Measurements from ENCODE around the gene ERBIN.

The ERBIN gene

DNA sequence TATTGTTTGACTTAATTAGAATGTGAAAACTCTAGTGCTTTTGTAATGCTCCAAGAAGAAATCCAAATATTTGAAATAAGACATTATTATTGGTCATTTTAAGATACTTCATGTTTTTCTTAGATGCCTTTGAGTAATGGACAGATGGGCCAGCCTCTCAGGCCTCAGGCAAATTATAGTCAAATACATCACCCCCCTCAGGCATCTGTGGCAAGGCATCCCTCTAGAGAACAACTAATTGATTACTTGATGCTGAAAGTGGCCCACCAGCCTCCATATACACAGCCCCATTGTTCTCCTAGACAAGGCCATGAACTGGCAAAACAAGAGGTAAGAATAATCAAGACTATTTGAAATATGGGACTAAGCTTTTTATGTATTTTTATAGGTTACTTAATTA, 148.5 kb downstream of the ERBIN start:
- H3K4me3 ChIP-seq (ENCODE audit: low read depth, low read length), result no peak overlapping the region
- TF ChIP-seq, protein P1, sequence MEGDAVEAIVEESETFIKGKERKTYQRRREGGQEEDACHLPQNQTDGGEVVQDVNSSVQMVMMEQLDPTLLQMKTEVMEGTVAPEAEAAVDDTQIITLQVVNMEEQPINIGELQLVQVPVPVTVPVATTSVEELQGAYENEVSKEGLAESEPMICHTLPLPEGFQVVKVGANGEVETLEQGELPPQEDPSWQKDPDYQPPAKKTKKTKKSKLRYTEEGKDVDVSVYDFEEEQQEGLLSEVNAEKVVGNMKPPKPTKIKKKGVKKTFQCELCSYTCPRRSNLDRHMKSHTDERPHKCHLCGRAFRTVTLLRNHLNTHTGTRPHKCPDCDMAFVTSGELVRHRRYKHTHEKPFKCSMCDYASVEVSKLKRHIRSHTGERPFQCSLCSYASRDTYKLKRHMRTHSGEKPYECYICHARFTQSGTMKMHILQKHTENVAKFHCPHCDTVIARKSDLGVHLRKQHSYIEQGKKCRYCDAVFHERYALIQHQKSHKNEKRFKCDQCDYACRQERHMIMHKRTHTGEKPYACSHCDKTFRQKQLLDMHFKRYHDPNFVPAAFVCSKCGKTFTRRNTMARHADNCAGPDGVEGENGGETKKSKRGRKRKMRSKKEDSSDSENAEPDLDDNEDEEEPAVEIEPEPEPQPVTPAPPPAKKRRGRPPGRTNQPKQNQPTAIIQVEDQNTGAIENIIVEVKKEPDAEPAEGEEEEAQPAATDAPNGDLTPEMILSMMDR (IDR thresholded peaks at IDR 0.05; ENCODE audit: borderline replicate concordance, insufficient read depth, low read depth, low read length), result no peak

DNA sequence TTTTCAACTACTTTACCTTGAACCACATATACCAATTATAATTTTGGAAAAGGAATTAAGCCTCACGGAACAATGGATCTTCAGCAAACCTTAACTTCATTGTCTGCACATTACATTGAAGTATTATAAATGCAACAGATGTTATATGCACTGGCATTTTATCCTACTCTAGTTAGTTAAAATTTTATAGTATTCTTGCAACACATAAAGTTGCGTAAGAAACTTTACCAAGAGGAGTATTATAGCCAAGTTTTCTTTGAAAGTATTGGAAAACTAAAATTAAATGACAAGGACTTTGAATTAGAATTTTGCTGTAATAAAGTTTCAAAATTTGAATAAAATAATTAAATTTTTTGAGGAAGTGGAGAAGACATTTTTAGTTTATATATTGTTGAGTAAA, 154.3 kb downstream of the ERBIN start:
- H3K4me3 ChIP-seq (ENCODE audit: low read depth, low read length), result no peak overlapping the region
- TF ChIP-seq, protein P1 (IDR thresholded peaks at IDR 0.05; ENCODE audit: borderline replicate concordance, insufficient read depth, low read depth, low read length), result no peak

DNA sequence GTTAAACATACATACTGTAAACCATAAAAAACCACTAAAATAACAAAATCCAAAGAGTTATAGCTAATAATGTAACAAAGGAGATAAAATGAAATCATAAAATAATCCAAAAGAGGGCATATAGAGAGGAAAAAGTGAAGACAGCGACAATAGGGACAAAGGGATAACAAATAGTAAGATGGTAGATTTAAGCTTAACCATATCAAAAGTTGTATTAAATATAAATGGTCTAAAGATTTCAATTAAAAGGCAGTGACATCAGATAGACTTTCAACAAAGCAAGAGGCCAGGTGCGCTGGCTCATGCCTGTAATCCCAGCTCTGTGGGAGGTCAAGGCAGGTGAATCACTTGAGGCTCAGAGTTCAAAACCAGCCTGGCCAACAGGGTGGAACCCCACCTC, 163.0 kb downstream of the ERBIN start:
- no peak overlapping the region for H3K4me3 ChIP-seq (ENCODE audit: low read depth, low read length)
- TF ChIP-seq, protein P1 (IDR thresholded peaks at IDR 0.05; ENCODE audit: borderline replicate concordance, insufficient read depth, low read depth, low read length), result no peak

DNA sequence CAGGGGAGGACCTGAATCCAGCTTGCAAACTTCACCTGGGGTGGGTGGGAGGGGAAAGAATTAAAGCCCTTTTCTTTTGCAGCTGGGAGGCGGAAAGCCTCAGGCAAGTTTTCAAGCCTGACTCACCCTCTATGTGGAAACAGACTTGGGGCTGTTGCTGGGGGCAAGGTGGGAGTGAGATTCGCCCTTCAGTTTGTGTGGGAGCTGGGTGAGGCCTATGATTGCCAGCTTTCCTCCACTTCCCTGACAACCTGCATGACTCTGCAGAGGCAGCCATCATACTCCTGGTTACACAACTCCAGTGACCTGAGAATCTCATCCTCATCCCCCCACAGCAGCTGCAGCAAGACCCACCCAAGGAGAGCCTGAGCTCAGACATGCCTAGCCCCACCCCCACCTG, 174.5 kb downstream of the ERBIN start:
- TF ChIP-seq, protein P1 (IDR thresholded peaks at IDR 0.05; ENCODE audit: borderline replicate concordance, insufficient read depth, low read depth, low read length), result no peak
- no peak overlapping the region for H3K4me3 ChIP-seq (ENCODE audit: low read depth, low read length)

DNA sequence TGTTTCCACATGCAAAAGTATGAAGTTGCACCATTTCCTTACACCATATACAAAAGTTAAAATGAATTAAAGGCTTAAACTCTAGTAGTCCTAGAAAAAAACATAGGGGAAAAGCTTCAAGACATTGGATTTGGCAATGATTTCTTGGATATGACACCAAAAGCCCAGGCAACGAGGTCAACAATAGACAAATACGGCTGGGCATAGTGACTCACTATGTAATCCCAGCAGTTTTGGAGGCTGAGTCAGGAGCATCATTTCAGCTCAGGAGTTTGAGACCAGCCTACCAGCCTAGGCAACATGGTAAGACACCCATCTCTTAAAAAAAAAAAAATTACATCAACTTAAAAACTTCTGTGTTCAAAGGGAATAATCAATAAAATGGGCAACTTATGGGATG, 186.8 kb downstream of the ERBIN start:
- H3K4me3 ChIP-seq (ENCODE audit: low read depth, low read length), result no peak overlapping the region
- TF ChIP-seq, protein P1 (IDR thresholded peaks at IDR 0.05; ENCODE audit: borderline replicate concordance, insufficient read depth, low read depth, low read length), result no peak

DNA sequence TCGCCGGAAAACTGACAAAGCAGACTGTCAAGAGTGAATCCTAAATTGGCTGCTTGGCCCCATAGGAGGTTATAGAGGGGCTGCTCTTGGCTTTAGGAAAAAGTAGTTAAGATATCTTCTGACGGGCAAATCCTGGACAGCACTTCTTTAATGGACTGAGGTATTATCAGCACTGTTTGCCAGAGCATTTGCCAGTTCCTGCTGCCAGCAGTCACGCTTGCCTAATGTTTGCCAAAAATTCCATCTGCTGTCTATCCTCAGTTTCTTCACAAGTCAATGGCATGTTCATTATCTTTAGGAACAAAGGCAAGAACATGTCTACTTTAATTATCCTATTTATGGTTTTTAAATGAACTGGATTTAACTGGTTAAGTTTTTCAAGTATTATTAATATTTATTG, 191.9 kb downstream of the ERBIN start:
- TF ChIP-seq, protein P1 (IDR thresholded peaks at IDR 0.05; ENCODE audit: borderline replicate concordance, insufficient read depth, low read depth, low read length), result no peak
- no peak overlapping the region for H3K4me3 ChIP-seq (ENCODE audit: low read depth, low read length)

DNA sequence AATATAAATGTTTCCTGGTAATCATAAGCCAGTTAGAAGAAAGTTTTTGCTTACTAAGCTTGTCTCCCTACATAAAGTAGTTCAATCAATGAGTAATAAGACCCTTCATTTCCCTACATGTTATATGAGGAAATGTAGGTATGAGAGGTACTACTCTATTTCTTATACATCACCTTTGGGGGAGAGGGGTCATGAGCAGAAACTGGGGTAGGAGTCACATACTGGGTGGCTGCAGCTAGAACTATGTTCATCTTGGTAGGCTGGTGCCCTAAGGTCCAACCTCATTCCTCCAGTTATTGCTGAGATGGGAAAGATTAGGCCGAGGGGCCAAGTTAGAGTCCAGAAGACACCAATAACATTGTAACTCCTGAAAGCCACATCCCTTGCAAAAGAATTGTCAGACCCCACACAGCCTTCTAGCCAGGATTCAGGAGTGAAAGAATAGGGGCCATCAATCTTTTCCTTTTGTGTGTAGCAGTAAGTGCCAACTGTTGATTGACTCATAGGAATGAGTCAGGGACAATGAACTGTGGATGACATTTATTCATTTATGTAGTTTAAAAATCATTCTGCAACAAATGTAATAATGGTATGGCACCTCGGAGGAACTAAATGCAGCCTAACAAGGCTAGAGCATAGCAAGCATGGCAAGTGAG, 196.1 kb downstream of the ERBIN start:
- no peak overlapping the region for H3K4me3 ChIP-seq (ENCODE audit: low read depth, low read length)
- TF ChIP-seq, protein P1 (IDR thresholded peaks at IDR 0.05; ENCODE audit: borderline replicate concordance, insufficient read depth, low read depth, low read length), result no peak

Data from GM12875 (cell line).